ENCODE measurements around the gene TNFAIP2.

- TF ChIP-seq EZH2phosphoT487 (IDR thresholded peaks at IDR 0.05; ENCODE audit: borderline replicate concordance, low read depth, low read length) (no peak), CTCF (conservative IDR thresholded peaks at IDR 0.05; ENCODE audit: low read length) (no peak)
Observed at GRCh38 chr14:103142721-103143302, 19.6 kb downstream of the TNFAIP2 start.
